SK-N-SH treated with all-trans-retinoic acid at 6 μM for 48 hours (cell line): ENCODE results near the gene ADCY9.
"Not testable (repeated sequence)": the region's sequence is repeated elsewhere in the genome, so short reads cannot be mapped to it uniquely, and the experiment has no call there.

Source experiments
- ATAC-seq: fragments of 200-7000 bp; cut with Tn5 transposase; 3 replicates; pipeline ENCODE4 v1.9.1; 2020; ENCODE audit warnings: mild to moderate bottlenecking, moderate library complexity
- ARNTL ChIP-seq: fragments of 450-650 bp; formaldehyde crosslinking; IDR thresholded peaks from 2 replicates; pipeline ENCODE4 v1.5.0; 2020; ENCODE audit warnings: low read depth, mild to moderate bottlenecking, moderate library complexity, borderline replicate concordance
- BACH2 ChIP-seq: fragments of 250-450 bp; sonication (Bioruptor Pico); IDR thresholded peaks from 2 replicates; pipeline ENCODE4 v1.9.0; 2021; ENCODE audit warnings: mild to moderate bottlenecking, borderline replicate concordance
- CSDC2 ChIP-seq: fragments of 250-450 bp; sonication (Bioruptor Pico); IDR thresholded peaks from 2 replicates; pipeline ENCODE4 v1.5.0; 2020; ENCODE audit warnings: mild to moderate bottlenecking, moderate library complexity
- GLIS3 ChIP-seq: fragments of 250-450 bp; sonication (Bioruptor Pico); IDR thresholded peaks from 2 replicates; pipeline ENCODE4 v1.5.0; 2020; ENCODE audit warnings: mild to moderate bottlenecking, moderate library complexity
- ISL1 ChIP-seq: fragments of 250-450 bp; sonication (Bioruptor Pico); IDR thresholded peaks from 2 replicates; pipeline ENCODE4 v2.1.2; 2022; ENCODE audit warnings: mild to moderate bottlenecking, moderate library complexity
- OSR1 ChIP-seq: fragments of 250-450 bp; sonication (Bioruptor Pico); IDR thresholded peaks from 2 replicates; pipeline ENCODE4 v1.8.0; 2022; ENCODE audit warnings: moderate library complexity, mild to moderate bottlenecking, inconsistent platforms
- PPARA ChIP-seq: fragments of 250-450 bp; sonication (Bioruptor Pico); IDR thresholded peaks from 2 replicates; pipeline ENCODE4 v1.5.0; 2020; ENCODE audit warnings: mild to moderate bottlenecking, borderline replicate concordance
- RARB ChIP-seq: fragments of 250-450 bp; sonication (Bioruptor Pico); IDR thresholded peaks from 2 replicates; pipeline ENCODE4 v1.8.0; 2021; ENCODE audit warnings: mild to moderate bottlenecking, moderate library complexity
- SNAI2 ChIP-seq: fragments of 250-450 bp; sonication (Bioruptor Pico); IDR thresholded peaks from 2 replicates; pipeline ENCODE4 v1.5.0; 2020; ENCODE audit warnings: mild to moderate bottlenecking, moderate library complexity
- TCF4 ChIP-seq: fragments of 250-450 bp; sonication (Bioruptor Pico); IDR thresholded peaks from 2 replicates; pipeline ENCODE4 v1.8.0; 2021; ENCODE audit warnings: mild to moderate bottlenecking, moderate library complexity, borderline replicate concordance
- TOX ChIP-seq: fragments of 250-450 bp; sonication (Bioruptor Pico); IDR thresholded peaks from 2 replicates; pipeline ENCODE4 v1.8.0; 2021; ENCODE audit warnings: mild to moderate bottlenecking, moderate library complexity, borderline replicate concordance
- ZC3H10 ChIP-seq: fragments of 250-450 bp; sonication (Bioruptor Pico); IDR thresholded peaks from 2 replicates; pipeline ENCODE4 v1.5.1; 2021; ENCODE audit warnings: mild to moderate bottlenecking, moderate library complexity
- ZFP3 ChIP-seq: fragments of 250-450 bp; sonication (Bioruptor Pico); IDR thresholded peaks from 2 replicates; pipeline ENCODE4 v1.5.0; 2020; ENCODE audit warnings: mild to moderate bottlenecking, moderate library complexity
- ZFP30 ChIP-seq: fragments of 450-650 bp; formaldehyde crosslinking; IDR thresholded peaks from 2 replicates; pipeline ENCODE4 v1.5.0; 2022; ENCODE audit warnings: mild to moderate bottlenecking, moderate library complexity
- ZNF565 ChIP-seq: fragments of 450-650 bp; formaldehyde crosslinking; conservative IDR thresholded peaks from 2 replicates; pipeline ENCODE4 v1.5.0; 2020; ENCODE audit warnings: low read depth, mild to moderate bottlenecking, moderate library complexity
- ZNF70 ChIP-seq: fragments of 450-650 bp; formaldehyde crosslinking; IDR thresholded peaks from 2 replicates; pipeline ENCODE4 v1.5.0; 2020; ENCODE audit warnings: mild to moderate bottlenecking, moderate library complexity
- ZNF8 ChIP-seq: fragments of 450-650 bp; formaldehyde crosslinking; IDR thresholded peaks from 2 replicates; pipeline ENCODE4 v1.5.0; 2020; ENCODE audit warnings: mild to moderate bottlenecking, moderate library complexity
- TF ChIP-seq, protein P1 (sequence below): fragments of 250-450 bp; sonication (Bioruptor Pico); IDR thresholded peaks from 2 replicates; pipeline ENCODE4 v1.5.1; 2021; ENCODE audit warnings: mild to moderate bottlenecking, moderate library complexity
- TF ChIP-seq, protein P2 (sequence below): fragments of 250-450 bp; sonication (Bioruptor Pico); IDR thresholded peaks from 2 replicates; pipeline ENCODE4 v1.8.0; 2021; ENCODE audit warnings: low read depth, mild to moderate bottlenecking, moderate library complexity, borderline replicate concordance
- TF ChIP-seq, protein P3 (sequence below): fragments of 250-450 bp; sonication (Bioruptor Pico); IDR thresholded peaks from 2 replicates; pipeline ENCODE4 v1.5.1; 2020; ENCODE audit warnings: low read depth, mild to moderate bottlenecking, moderate library complexity
- TF ChIP-seq, protein P4 (sequence below): fragments of 250-450 bp; sonication (Bioruptor Pico); IDR thresholded peaks from 2 replicates; pipeline ENCODE4 v1.8.0; 2020; ENCODE audit warnings: mild to moderate bottlenecking, moderate library complexity, borderline replicate concordance

Gene ADCY9

DNA sequence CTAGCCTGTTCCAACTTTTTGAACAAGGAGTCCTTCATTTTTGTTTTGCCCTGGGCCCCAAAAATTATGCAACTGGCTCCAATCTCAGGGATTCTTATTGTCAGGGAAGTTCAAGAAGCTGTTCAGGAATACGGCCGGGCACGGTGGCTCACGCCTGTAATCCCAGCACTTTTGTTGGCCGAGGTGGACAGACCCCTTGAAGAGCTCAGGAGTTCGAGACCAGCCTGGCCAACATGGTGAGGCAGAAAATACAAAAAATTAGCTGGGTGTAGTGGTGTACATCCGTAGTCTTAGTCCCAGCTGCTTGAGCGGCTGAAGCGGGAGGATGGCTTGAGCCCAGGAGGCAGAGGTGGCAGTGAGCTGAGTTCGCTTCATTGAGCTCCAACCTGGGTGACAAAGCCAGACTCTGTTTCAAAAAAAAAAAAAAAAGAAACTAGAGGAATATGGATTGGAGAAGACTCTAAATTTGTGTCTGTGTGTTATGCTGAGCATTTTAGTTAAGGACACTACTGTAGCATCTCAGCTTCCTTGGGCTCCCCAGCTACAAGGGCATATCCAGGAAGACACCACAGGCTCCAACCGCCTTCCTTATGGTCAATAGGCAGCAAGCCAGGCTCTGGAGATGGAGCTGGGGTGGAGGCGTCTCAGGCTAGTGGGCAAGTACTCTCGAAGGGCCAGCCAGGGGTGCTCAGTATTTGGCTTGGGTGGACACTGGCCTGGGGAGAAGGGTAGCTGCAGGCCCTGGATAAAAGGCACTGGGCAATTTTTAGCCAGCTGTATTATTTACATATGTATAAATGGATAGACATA, 179.0 kb downstream of the ADCY9 start:
- no peak for TF ChIP-seq TOX (CRISPR knock-in tag)
- TF ChIP-seq, protein P1, sequence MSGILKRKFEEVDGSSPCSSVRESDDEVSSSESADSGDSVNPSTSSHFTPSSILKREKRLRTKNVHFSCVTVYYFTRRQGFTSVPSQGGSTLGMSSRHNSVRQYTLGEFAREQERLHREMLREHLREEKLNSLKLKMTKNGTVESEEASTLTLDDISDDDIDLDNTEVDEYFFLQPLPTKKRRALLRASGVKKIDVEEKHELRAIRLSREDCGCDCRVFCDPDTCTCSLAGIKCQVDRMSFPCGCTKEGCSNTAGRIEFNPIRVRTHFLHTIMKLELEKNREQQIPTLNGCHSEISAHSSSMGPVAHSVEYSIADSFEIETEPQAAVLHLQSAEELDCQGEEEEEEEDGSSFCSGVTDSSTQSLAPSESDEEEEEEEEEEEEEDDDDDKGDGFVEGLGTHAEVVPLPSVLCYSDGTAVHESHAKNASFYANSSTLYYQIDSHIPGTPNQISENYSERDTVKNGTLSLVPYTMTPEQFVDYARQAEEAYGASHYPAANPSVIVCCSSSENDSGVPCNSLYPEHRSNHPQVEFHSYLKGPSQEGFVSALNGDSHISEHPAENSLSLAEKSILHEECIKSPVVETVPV (CRISPR knock-in tag): no peak
- TF ChIP-seq CSDC2 (CRISPR knock-in tag): no peak
- no peak for TF ChIP-seq ZFP30 (CRISPR knock-in tag)
- TF ChIP-seq, protein P2, sequence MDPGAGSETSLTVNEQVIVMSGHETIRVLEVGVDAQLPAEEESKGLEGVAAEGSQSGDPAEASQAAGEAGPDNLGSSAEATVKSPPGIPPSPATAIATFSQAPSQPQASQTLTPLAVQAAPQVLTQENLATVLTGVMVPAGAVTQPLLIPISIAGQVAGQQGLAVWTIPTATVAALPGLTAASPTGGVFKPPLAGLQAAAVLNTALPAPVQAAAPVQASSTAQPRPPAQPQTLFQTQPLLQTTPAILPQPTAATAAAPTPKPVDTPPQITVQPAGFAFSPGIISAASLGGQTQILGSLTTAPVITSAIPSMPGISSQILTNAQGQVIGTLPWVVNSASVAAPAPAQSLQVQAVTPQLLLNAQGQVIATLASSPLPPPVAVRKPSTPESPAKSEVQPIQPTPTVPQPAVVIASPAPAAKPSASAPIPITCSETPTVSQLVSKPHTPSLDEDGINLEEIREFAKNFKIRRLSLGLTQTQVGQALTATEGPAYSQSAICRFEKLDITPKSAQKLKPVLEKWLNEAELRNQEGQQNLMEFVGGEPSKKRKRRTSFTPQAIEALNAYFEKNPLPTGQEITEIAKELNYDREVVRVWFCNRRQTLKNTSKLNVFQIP (CRISPR knock-in tag): no peak
- no peak for TF ChIP-seq TCF4 (CRISPR knock-in tag)
- TF ChIP-seq, protein P3, sequence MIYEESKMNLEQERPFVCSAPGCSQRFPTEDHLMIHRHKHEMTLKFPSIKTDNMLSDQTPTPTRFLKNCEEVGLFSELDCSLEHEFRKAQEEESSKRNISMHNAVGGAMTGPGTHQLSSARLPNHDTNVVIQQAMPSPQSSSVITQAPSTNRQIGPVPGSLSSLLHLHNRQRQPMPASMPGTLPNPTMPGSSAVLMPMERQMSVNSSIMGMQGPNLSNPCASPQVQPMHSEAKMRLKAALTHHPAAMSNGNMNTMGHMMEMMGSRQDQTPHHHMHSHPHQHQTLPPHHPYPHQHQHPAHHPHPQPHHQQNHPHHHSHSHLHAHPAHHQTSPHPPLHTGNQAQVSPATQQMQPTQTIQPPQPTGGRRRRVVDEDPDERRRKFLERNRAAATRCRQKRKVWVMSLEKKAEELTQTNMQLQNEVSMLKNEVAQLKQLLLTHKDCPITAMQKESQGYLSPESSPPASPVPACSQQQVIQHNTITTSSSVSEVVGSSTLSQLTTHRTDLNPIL: no peak
- no peak for TF ChIP-seq BACH2
- TF ChIP-seq ZC3H10 (CRISPR knock-in tag): no peak
- no peak for TF ChIP-seq GLIS3 (CRISPR knock-in tag)
- TF ChIP-seq, protein P4, sequence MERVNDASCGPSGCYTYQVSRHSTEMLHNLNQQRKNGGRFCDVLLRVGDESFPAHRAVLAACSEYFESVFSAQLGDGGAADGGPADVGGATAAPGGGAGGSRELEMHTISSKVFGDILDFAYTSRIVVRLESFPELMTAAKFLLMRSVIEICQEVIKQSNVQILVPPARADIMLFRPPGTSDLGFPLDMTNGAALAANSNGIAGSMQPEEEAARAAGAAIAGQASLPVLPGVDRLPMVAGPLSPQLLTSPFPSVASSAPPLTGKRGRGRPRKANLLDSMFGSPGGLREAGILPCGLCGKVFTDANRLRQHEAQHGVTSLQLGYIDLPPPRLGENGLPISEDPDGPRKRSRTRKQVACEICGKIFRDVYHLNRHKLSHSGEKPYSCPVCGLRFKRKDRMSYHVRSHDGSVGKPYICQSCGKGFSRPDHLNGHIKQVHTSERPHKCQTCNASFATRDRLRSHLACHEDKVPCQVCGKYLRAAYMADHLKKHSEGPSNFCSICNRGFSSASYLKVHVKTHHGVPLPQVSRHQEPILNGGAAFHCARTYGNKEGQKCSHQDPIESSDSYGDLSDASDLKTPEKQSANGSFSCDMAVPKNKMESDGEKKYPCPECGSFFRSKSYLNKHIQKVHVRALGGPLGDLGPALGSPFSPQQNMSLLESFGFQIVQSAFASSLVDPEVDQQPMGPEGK (CRISPR knock-in tag): no peak
- TF ChIP-seq OSR1 (CRISPR knock-in tag): no peak
- TF ChIP-seq ZNF70 (CRISPR knock-in tag): no peak
- no peak for TF ChIP-seq PPARA (CRISPR knock-in tag)
- no peak for TF ChIP-seq SNAI2 (CRISPR knock-in tag)
- TF ChIP-seq ZNF565 (CRISPR knock-in tag): no peak
- no peak for ATAC-seq

DNA sequence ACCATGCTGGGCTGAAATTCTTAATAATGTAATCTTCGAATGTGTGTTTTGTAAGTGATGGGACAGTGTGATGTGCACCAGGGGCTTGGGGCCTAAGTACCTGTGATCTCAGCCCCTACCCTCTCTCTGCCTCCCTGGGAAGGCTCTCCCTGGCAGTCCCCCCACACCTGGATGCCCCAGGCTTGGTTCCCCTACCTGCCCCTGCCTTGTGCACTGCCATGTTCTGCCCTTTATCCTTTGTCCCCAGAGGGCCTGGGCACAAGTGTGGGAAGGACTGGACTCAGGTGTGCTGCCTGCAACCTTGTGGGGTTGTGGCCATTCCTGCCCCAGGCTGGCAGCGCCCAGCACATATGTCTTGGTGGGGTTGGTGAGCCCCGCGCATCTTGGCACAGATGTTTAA, 180.3 kb downstream of the ADCY9 start:
- TF ChIP-seq CSDC2 (CRISPR knock-in tag) (no peak), ZFP3 (CRISPR knock-in tag) (no peak), RARB (CRISPR knock-in tag) (no peak), GLIS3 (CRISPR knock-in tag) (no peak), TOX (CRISPR knock-in tag) (no peak), ZNF70 (CRISPR knock-in tag) (no peak), OSR1 (CRISPR knock-in tag) (no peak), ARNTL (CRISPR knock-in tag) (no peak), ZC3H10 (CRISPR knock-in tag) (no peak)
- TF ChIP-seq, protein P3: no peak
- no peak for ATAC-seq

DNA sequence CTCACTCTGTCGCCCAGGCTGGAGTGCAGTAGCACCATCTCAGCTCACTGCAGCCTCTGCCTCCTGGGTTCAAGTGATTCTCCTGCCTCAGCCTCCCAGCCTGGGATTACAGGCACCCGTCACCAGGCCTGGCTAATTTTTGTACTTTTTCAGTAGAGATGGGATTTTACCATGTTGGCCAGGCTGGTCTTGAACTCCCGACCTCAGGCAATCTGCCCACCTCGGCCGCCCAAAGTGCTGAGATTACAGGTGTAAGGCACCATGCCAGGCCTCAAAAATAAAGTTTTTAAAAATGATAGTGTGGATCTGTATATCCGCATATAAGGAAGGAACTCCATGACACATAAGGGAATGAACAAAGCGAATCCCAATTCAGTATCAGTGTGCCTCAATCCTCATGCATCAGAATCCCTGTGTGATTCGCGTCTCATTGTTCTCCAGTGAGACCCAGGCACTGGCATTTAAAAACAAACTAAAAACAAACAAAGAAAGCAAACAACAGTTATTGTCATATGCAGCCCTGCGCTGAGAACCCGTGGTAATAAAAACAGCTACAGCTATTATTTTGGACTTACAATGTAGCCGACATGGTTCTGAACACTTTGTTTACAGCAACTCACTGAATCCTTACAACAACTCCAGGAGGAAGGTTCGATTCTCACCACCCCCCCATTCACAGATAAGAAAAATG, 181.6 kb downstream of the ADCY9 start:
- ATAC-seq: no peak
- TF ChIP-seq ZC3H10 (CRISPR knock-in tag) (no peak), ZNF8 (CRISPR knock-in tag) (no peak), ISL1 (CRISPR knock-in tag) (no peak), ZFP30 (CRISPR knock-in tag) (no peak), ZNF70 (CRISPR knock-in tag) (no peak), SNAI2 (CRISPR knock-in tag) (no peak)
- TF ChIP-seq, protein P1 (CRISPR knock-in tag): no peak
- TF ChIP-seq, protein P4 (CRISPR knock-in tag): no peak
- TF ChIP-seq, protein P2 (CRISPR knock-in tag): no peak

DNA sequence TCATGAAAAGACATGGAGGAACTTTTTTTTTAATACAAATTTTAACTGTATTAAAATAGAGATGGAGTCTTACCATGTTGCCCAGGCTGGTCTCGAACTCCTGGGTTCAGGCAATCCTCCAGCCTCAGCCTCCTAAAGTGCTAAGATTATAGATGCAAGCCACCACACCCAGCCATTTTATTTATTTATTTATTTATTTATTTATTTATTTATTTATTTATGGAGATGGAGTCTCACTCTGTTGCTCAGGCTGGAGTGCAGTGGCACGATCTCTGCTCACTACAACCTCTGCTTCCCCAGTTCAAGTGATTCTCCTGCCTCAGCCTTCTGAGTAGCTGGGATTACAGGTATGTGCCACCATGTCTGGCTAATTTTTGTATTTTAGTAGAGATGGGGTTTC, 189.1 kb downstream of the ADCY9 start:
- not testable (repeated sequence) for ATAC-seq
